HG02981 (cell line): ENCODE measurements around the gene HYAL3.
A peak's percentile ranks its signal among the peaks of the same experiment; 100 is the strongest.
"Not testable (repeated sequence)": the region's sequence is repeated elsewhere in the genome, so short reads cannot be mapped to it uniquely, and the experiment has no call there.

Source experiments
- ATAC-seq: cut with Tn5 transposase; IDR thresholded peaks from one replicate; pipeline ENCODE4 v1.9.1; 2021; ENCODE audit warnings: mild to moderate bottlenecking, moderate library complexity; ENCODE audit not compliant: unreplicated experiment

HYAL3 gene

DNA sequence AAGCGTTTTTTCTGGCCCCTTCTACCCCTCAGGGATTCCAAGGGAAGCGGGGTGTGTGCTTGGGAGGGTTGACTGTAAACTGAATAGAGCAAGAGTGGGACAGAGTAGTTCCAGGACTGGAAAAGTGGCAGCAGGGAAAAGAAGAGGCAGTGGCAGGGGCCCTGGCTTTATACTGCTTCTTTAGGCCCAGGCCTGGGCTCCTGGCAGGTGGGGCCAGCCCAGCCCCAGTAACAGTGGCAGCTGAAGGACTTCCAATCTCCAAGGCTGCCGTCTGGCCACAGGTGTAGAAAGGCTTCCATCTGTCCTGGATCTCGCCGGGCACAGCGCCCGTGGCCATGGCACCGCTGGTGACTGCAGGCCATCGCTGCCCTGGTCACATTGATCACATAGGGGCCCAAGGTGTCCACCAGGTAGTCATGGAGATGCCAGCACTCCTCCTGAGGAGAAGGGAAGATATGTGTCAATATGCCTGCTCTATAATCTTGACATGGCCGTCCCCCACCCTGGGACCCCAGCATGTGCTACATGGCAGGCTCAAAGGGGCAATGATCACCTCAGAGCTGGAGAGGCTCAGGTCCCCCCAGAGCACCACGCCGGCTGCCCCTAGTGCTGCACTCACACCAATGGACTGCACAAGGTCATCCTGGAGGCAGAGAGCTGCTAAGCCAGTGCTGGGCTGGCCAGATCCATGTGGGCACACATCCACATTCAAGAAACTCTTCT, 6.0 kb downstream of the HYAL3 start:
- no peak for ATAC-seq

- ATAC-seq, result peak; percentile 95
These were observed 6.8 kb downstream of the HYAL3 start, which contains the start of gene IFRD2 for GRCh38 chr3:50292159-50293078. Gene IFRD2 (minus strand): TSS chr3:50292429. CDS start chr3:50292274, 155 bp downstream.

GRCh38 chr3:50290161-50290641, 9.0 kb downstream of the HYAL3 start:
- ATAC-seq, result no peak

DNA sequence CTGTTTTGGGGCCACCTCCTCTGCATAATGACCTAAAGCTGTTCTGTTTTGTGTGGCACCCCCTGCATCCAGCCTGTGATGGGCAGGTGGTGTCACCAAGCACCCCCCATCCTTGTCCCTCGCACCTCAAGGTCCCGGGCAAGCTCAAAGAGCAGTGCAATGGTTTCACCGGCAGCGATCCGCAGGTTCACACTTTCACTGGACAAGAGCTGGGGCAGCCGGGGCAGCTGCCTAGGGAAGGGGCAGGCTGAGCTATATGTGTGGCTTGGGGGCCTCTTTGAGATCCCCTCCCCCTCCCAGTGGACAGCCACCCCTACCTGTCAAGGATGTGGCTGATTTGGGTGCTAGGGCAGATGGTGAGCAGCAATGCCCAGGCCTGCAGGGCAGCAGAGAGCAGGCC, 10.1 kb downstream of the HYAL3 start:
- ATAC-seq, result no peak

DNA sequence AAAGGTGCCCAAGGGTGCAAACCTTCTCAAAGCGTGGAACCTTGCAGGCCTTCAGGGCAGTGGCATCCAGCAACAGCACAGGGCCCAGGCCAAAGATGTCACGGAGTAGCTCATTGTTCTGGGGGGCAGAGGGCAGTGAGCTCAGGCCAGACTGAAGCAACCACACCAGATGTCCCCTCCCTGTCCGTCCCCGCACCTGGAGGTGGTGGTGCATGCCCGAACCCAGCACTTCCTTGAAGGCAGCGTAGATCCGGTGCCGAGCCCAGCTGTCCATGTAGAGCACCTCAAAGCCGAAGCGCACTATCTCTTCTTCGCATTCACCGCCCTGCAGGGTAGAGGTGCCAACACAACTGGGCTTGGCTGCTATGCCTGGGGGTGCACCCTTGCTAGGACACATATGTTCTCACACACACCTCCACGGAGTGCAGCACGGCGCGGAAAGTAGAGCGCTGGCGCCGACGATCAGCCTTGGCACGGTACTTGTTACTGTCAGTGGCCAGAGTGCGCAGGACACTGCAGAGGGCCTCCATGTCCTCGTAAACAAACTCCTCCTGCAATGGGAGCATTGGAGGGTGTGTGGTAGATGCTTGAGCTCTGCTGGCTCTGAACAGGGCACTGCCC, 10.7 kb downstream of the HYAL3 start:
- no peak for ATAC-seq

GRCh38 chr3:50287262-50287661, 11.9 kb downstream of the HYAL3 start:
- ATAC-seq, result no peak

DNA sequence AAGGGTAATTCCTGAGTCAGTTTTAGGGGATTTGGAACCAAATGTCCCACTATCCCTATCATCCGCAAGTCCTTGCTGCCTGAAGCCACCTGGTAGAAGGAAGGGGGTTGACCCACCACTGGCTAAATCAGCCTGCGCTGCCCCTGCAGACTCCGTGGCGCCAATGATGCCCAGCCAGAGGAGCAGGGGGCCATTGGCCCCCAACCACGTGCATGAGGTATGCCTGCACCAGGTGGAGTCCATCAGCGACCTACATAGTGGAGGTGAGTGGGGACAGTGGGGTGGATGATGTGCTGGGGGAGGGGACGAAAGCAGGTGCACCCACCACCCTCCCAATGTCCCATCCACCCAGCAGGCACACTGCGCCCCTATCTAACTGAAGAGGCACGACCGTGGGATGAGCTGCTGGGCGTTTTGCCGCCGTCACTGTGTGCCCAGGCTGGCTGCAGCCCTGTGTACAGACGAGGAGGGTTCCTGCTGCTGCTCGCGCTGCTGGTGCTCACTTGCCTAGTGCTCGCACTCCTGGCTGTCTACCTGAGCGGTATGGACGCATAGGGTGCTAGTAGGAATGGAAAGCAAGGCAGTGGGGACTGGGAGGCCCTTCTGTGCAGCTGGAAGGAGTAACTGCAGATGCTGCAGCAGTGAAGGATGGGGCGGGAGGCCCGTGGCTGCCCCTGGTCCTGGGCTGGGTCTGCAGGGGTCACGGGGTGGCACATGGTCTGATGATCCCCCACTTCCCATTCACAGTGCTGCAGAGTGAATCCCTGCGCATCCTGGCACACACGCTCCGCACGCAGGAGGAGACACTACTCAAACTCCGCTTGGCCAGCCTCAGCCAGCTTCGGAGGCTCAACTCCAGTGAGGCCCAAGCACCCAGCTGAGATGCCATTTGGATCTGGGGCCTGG, 12.6 kb downstream of the HYAL3 start:
- no peak for ATAC-seq

DNA sequence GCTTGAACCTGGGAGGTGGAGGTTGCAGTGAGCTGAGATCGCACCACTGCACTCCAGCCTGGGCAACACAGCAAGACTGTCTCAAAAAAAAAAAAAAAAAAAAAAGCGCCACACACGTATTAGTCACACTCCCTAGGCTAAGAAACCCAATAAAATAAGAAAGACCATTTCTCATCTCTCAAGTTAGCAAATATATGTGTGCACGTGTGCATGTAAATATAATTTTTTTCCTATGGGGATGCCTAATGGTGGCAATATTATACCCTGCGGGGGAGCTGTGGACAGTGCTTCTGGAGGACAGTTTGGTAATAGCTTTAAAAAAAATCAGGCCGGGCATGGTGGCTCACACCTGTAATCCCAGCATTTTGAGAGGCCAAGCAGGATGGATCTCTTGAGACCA, 15.1 kb downstream of the HYAL3 start:
- ATAC-seq, result not testable (repeated sequence)

- ATAC-seq, result no peak
These were observed 19.8 kb downstream of the HYAL3 start for GRCh38 chr3:50279255-50280016.

- no peak for ATAC-seq
These were observed 20.4 kb downstream of the HYAL3 start, which contains the start of gene LSMEM2 for GRCh38 chr3:50278880-50279224. Gene LSMEM2 (plus strand): TSS chr3:50279087. CDS start chr3:50279114, 27 bp downstream.

DNA sequence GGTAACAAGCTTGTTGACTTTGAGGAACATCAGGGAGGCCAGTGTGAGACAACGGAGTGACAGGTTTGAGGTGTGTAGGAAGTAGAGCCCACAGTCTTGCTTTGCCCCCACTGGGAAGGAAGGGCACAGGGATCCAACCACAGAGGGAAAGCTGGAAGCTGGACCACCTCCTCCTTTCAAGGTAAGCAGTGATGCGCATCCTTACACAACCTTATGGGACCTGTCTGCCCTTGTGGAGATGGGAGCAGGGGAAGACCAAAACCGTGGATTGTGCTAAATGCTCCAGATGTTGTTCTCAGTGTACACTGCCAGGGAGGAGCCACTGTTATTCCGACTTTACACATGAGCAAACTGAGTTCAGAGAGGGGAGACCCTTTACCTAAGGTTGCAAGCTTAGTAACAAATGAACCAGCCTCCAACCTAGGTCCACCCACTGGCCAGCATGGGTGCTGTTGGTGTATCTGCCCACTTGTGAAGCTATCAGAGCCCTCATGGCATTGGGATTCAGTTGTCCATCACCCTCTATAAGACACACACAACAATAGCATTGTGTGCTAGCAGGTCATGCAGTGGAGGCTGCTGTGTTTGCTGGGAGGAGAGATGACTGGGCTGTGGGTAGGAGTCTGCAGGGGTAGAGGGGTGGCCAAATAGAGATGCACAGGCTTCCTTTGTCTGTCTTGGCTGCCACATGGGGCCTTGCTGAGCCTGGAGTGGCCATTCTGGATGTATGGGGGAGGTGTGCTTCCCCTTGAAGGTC, 20.9 kb downstream of the HYAL3 start:
- no peak for ATAC-seq

DNA sequence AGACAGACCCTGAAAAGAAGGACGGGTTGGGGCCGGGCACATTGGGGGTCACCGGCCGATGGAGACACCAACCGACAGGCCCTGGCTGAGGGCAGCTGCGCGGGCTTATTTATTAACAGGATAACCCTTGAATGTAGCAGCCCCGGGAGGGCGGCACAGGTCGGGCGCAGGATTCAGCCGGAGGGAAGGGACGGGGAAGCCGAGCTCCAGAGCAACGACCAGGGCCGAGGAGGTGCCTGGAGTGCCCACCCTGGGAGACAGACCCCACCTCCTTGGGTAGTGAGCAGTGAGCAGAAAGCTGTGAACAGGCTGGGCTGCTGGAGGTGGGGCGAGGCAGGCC, 22.5 kb downstream of the HYAL3 start:
- no peak for ATAC-seq

DNA sequence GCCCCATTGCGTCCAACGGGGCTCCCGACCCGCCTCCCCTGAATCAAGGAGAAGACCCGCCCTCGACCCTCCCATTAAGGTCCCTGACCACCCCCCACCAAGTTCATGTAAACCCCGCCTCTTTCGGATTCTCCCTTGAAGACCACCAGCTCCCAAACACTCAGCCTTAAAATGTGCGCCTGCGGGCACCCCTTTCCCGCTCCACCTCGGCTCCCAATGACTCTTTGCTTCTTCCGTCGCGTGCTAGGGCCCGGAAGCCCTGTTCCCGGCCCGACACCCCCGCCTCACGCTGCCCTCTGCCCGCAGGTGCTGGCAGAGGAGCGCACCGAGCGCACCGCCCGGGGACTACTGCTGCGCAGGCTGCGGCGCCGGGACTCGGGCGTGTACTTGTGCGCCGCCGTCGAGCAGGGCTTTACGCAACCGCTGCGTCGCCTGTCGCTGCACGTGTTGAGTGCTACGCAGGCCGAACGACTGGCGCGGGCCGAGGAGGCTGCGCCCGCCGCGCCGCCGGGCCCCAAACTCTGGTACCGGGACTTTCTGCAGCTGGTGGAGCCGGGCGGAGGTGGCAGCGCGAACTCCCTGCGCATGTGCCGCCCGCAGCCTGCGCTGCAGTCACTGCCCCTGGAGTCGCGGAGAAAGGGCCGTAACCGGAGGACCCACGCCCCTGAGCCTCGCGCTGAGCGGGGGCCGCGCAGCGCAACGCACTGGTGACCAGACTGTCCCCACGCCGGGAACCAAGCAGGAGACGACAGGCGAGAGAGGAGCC, 23.0 kb downstream of the HYAL3 start:
- no peak for ATAC-seq

DNA sequence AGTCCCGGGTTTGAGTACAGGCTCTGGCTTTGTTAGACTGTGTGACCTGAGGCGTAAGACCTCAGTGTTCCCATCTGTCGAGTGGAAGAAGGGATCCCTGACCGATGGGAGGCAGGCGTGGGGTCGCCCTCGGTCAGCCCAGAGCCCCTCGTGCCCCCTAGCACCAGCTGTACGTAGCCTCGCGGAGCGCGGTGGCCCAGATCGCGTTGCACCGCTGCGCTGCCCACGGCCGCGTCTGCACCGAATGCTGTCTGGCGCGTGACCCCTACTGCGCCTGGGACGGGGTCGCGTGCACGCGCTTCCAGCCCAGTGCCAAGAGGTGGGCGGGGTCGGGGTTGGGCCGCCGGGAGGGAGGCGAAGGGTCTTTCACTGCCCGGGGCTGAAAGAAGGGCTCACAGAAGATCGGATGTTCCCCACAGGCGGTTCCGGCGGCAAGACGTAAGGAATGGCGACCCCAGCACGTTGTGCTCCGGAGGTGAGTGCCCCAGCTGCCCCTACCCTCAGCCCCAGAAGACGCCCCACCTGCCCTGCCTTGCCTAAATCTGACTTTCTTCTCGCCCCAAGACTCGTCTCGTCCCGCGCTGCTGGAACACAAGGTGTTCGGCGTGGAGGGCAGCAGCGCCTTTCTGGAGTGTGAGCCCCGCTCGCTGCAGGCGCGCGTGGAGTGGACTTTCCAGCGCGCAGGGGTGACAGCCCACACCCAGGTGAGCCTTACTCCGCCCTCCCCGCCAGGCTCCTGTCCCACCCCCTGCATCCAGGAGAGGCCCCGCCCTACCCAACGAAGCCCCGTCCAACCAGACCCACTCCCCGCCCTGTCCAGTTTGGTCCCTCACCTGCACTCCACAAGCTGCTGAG, 23.8 kb downstream of the HYAL3 start:
- no peak for ATAC-seq

- ATAC-seq, result no peak
These were observed 24.7 kb downstream of the HYAL3 start for GRCh38 chr3:50274371-50275104.

- no peak for ATAC-seq
These were observed 25.5 kb downstream of the HYAL3 start for GRCh38 chr3:50273689-50274065.
